NCI-H2196 (cell line): ENCODE results near the gene ARHGAP45.
"Not testable (repeated sequence)": the region's sequence is repeated elsewhere in the genome, so short reads cannot be mapped to it uniquely, and the experiment has no call there.

Experiments used
- DNase-seq: peaks from one replicate; lab custom pipeline; 2025; ENCODE audit not compliant: unreplicated experiment; lab: John Stamatoyannopoulos, UW

Gene ARHGAP45

GRCh38 chr19:1113986-1114483 is 47.1 kb downstream of the ARHGAP45 start:
- DNase-seq, result no peak

GRCh38 chr19:1114728-1115127 is 47.8 kb downstream of the ARHGAP45 start:
- DNase-seq, result not testable (repeated sequence)

GRCh38 chr19:1115646-1116420 is 48.9 kb downstream of the ARHGAP45 start:
- DNase-seq, result no peak

GRCh38 chr19:1116726-1117581 is 50.0 kb downstream of the ARHGAP45 start:
- DNase-seq, result no peak

- DNase-seq, result no peak
Measured at GRCh38 chr19:1117654-1118053, 50.7 kb downstream of the ARHGAP45 start.

GRCh38 chr19:1118999-1119398 is 52.0 kb downstream of the ARHGAP45 start:
- DNase-seq, result no peak

GRCh38 chr19:1119475-1120217 is 52.7 kb downstream of the ARHGAP45 start:
- no peak for DNase-seq

GRCh38 chr19:1121395-1121794 is 54.4 kb downstream of the ARHGAP45 start:
- DNase-seq, result no peak

GRCh38 chr19:1122021-1122971 is 55.3 kb downstream of the ARHGAP45 start:
- no peak for DNase-seq

- peak; percentile 71 for DNase-seq
Measured at GRCh38 chr19:1122972-1123363, 56.0 kb downstream of the ARHGAP45 start.

GRCh38 chr19:1123381-1123780 is 56.4 kb downstream of the ARHGAP45 start:
- no peak for DNase-seq

GRCh38 chr19:1123885-1124677 is 57.1 kb downstream of the ARHGAP45 start:
- DNase-seq, result no peak

- no peak for DNase-seq
Measured at GRCh38 chr19:1125601-1126467, 58.9 kb downstream of the ARHGAP45 start.

GRCh38 chr19:1126984-1127760 is 60.2 kb downstream of the ARHGAP45 start:
- DNase-seq, result no peak

- DNase-seq, result no peak
Measured at GRCh38 chr19:1128106-1128505, 61.1 kb downstream of the ARHGAP45 start.

GRCh38 chr19:1129084-1129483 is 62.1 kb downstream of the ARHGAP45 start:
- DNase-seq, result not testable (repeated sequence)

GRCh38 chr19:1129535-1129934 is 62.6 kb downstream of the ARHGAP45 start:
- no peak for DNase-seq
